ENCODE results near the gene TXNL1.

DNA sequence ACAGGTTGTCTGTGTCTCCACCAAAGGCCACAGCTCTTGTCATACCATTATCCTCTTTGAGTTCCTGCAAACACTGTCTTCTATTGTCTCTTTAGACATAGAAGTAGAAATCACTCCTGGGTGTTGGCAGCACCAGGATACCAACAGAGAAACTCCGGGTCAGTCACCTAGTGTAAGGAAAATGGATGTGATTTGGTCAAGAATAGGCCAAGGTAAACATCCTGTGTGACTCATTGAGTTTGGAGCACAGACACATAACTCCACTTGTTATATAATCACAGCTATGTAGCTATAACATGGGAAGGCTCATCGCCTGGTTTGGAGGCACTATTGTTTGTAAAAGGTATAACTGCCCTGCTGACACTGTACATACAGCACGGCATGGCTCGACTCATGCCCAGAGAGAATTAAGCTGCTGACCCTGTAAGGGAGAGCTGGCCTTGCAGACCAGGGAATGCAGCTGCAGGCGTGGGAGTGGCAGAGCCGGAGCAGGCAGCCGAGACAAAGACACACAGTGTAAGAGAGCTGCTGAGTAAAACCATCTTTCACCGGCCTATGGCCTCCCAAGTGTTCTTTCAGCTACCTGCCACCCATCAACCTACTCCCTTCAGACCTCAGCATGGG, 3.4 kb upstream of the TXNL1 start:
- TF ChIP-seq CDX4 (CRISPR knock-in tag; IDR thresholded peaks at IDR 0.05; ENCODE audit: borderline replicate concordance) = no peak
- TF ChIP-seq CTCF (IDR thresholded peaks at IDR 0.05) = no peak
- no peak for TF ChIP-seq GTF2I (CRISPR knock-in tag; conservative IDR thresholded peaks at IDR 0.05)
- TF ChIP-seq NR3C1 (CRISPR knock-in tag; conservative IDR thresholded peaks at IDR 0.05; ENCODE audit: low read depth) = no peak
- no peak for TF ChIP-seq CREM (CRISPR knock-in tag; IDR thresholded peaks at IDR 0.05)
- TF ChIP-seq ZNF121 (CRISPR knock-in tag; IDR thresholded peaks at IDR 0.05) = no peak
- TF ChIP-seq ESRRA (CRISPR knock-in tag; IDR thresholded peaks at IDR 0.05; ENCODE audit: borderline replicate concordance) = no peak
- TF ChIP-seq EMX1 (CRISPR knock-in tag; IDR thresholded peaks at IDR 0.05) = no peak
- TF ChIP-seq, protein P1, sequence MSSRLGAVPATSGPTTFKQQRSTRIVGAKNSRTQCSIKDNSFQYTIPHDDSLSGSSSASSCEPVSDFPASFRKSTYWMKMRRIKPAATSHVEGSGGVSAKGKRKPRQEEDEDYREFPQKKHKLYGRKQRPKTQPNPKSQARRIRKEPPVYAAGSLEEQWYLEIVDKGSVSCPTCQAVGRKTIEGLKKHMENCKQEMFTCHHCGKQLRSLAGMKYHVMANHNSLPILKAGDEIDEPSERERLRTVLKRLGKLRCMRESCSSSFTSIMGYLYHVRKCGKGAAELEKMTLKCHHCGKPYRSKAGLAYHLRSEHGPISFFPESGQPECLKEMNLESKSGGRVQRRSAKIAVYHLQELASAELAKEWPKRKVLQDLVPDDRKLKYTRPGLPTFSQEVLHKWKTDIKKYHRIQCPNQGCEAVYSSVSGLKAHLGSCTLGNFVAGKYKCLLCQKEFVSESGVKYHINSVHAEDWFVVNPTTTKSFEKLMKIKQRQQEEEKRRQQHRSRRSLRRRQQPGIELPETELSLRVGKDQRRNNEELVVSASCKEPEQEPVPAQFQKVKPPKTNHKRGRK (CRISPR knock-in tag; IDR thresholded peaks at IDR 0.05; ENCODE audit: borderline replicate concordance) = no peak
- no peak for TF ChIP-seq ZNF423 (CRISPR knock-in tag; IDR thresholded peaks at IDR 0.05)
- TF ChIP-seq SP1 (CRISPR knock-in tag; conservative IDR thresholded peaks at IDR 0.05) = no peak
- no peak for TF ChIP-seq IRF2 (CRISPR knock-in tag; IDR thresholded peaks at IDR 0.05; ENCODE audit: borderline replicate concordance, low read depth)

Measured in WTC11 (cell line).